Natural killer cell (primary cell): ENCODE results near the gene SETBP1. TPM values are rescaled to one million over a fixed set of nuclear protein-coding genes. Genes with fewer than 3 reads are reported as not detected.

ENCODE experiments used
- ATAC-seq, 3 donors: fragments of 150-1000 bp in 2 of 3; fragments of 200-7000 bp in 1 of 3; cut with Tn5 transposase; 1 replicate in 1 of 3; 2 replicates in 2 of 3; pipeline ENCODE4 v1.10.0; 2021; ENCODE audit warnings: mild to moderate bottlenecking in 2 of 3, moderate library complexity in 2 of 3
- DNase-seq, 2 donors: peaks; one replicate each; pipeline versions ENCODE4 v3.0.0 to v3.0.0-alpha.2; 2013 to 2021; ENCODE audit warnings: mixed read lengths in 1 of 2
- H3K27ac ChIP-seq: one replicate; pipeline ENCODE4 v1.5.1; 2013; ENCODE audit warnings: mild to moderate bottlenecking, low read length
- H3K27me3 ChIP-seq: one replicate; pipeline ENCODE4 v1.6.1; 2013; ENCODE audit warnings: low read length; ENCODE audit not compliant: control insufficient read depth, insufficient read depth
- H3K36me3 ChIP-seq: one replicate; pipeline ENCODE4 v1.6.1; 2013; ENCODE audit warnings: low read length; ENCODE audit not compliant: control insufficient read depth, insufficient read depth
- H3K4me1 ChIP-seq: one replicate; pipeline ENCODE4 v1.6.1; 2013; ENCODE audit warnings: low read length; ENCODE audit not compliant: control insufficient read depth, insufficient read depth
- H3K4me3 ChIP-seq: one replicate; pipeline ENCODE4 v1.5.1; 2013; ENCODE audit warnings: low read length
- H3K9me3 ChIP-seq: one replicate; pipeline ENCODE4 v1.6.1; 2013; ENCODE audit warnings: low read length; ENCODE audit not compliant: control insufficient read depth, insufficient read depth
- H3K27ac Mint-ChIP-seq, 2 donors: one replicate each; pipeline ENCODE4 v1.8.0; 2022; ENCODE audit warnings: mild to moderate bottlenecking in 2 of 2, mixed read lengths in 2 of 2, moderate library complexity in 1 of 2
- H3K27me3 Mint-ChIP-seq, 2 donors: one replicate each; pipeline ENCODE4 v1.8.0; 2022; ENCODE audit warnings: low read depth in 2 of 2, mixed read lengths in 2 of 2
- H3K36me3 Mint-ChIP-seq: one replicate; pipeline ENCODE4 v1.8.0; 2022; ENCODE audit warnings: mixed read lengths
- H3K4me1 Mint-ChIP-seq, 2 donors: one replicate each; pipeline ENCODE4 v1.8.0; 2022; ENCODE audit warnings: mixed read lengths in 2 of 2
- H3K4me3 Mint-ChIP-seq: one replicate; pipeline ENCODE4 v1.8.0; 2022; ENCODE audit warnings: mild to moderate bottlenecking, moderate library complexity, mixed read lengths
- H3K9me3 Mint-ChIP-seq, 2 donors: one replicate each; pipeline ENCODE4 v1.8.0; 2022; ENCODE audit warnings: mixed read lengths in 2 of 2
- CTCF ChIP-seq: fragments of 200-600 bp; IDR thresholded peaks from one replicate; pipeline ENCODE4 v1.8.0; 2022; ENCODE audit warnings: antibody characterized with exemption
- WGBS: methylation state at CpG from one replicate; pipeline ENCODE4 v1.1.7; 2013; ENCODE audit warnings: missing lambda C conversion rate; ENCODE audit not compliant: insufficient coverage; 5-methylcytosine and 5-hydroxymethylcytosine counted together
- intact Hi-C: fragments of 100-400 bp; cut with micrococcal nuclease; formaldehyde crosslinking; loops from one replicate; pipeline ENCODE4 v1.14.2; 2022
- total RNA-seq, 4 donors: library from RNA; stranded (reverse); fragments of 120-200 nt in 1 of 4; gene quantifications; one replicate each; pipeline versions ENCODE4 v1.2.3 to v1.2.4, GENCODE V29; 2013 to 2022

Gene SETBP1
- total RNA-seq, 3 donors from 2014 or later (not counting 1 experiment from before 2014, with no cell fraction given), result 36.0 to 46.6 (median 41.2) TPM

- no peak for TF ChIP-seq CTCF
- Histone ChIP-seq H3K36me3 (no peaks in the 10 kb centered on the region), H3K9me3 (no peaks in the 10 kb centered on the region), H3K27me3 (no peaks in the 10 kb centered on the region), H3K27ac (no peak overlapping the region), H3K4me1 (no peaks in the 10 kb centered on the region), H3K4me3 (no peak overlapping the region)
- Mint-ChIP-seq H3K9me3 (no peaks in the 10 kb centered on the region), H3K4me1 (peaks cover 8 to 13% of the 10 kb centered on the region in 2 donors), H3K27me3 (no peaks in the 10 kb centered on the region), H3K4me3 (no peak overlapping the region), H3K36me3 (no peaks in the 10 kb centered on the region), H3K27ac (no peak overlapping the region)
- intact Hi-C loops, result no loop called here
- WGBS, result 100% methylated on average over 4 of the region's 6 CpGs
- DNase-seq (no peak), ATAC-seq (no peak)
These were observed 244.3 kb downstream of the SETBP1 start for GRCh38 chr18:44924785-44925499.

GRCh38 chr18:44927127-44927849, 246.6 kb downstream of the SETBP1 start:
- DNase-seq, result no peak
- TF ChIP-seq CTCF, result no peak
- intact Hi-C loops, result no loop called here
- WGBS, result 74% methylated on average over 3 of the region's 6 CpGs
- Histone ChIP-seq H3K4me3 (no peak overlapping the region), H3K27ac (no peak overlapping the region), H3K27me3 (no peaks in the 10 kb centered on the region), H3K9me3 (no peaks in the 10 kb centered on the region), H3K4me1 (no peaks in the 10 kb centered on the region), H3K36me3 (no peaks in the 10 kb centered on the region)
- H3K27me3 Mint-ChIP-seq, result no peaks in the 10 kb centered on the region
- peaks cover 0 to 6% of the 10 kb centered on the region in 2 donors for H3K9me3 Mint-ChIP-seq
- no peaks in the 10 kb centered on the region for H3K36me3 Mint-ChIP-seq
- ATAC-seq, result no peak
- no peak overlapping the region for H3K27ac Mint-ChIP-seq
- peaks cover 20 to 22% of the 10 kb centered on the region in 2 donors for H3K4me1 Mint-ChIP-seq
- H3K4me3 Mint-ChIP-seq, result no peak overlapping the region

GRCh38 chr18:44934901-44935300, 254.2 kb downstream of the SETBP1 start:
- Mint-ChIP-seq H3K27ac (no peak overlapping the region), H3K4me3 (no peak overlapping the region), H3K4me1 (peaks cover 30 to 34% of the 10 kb centered on the region in 2 donors), H3K27me3 (no peaks in the 10 kb centered on the region), H3K36me3 (no peaks in the 10 kb centered on the region), H3K9me3 (peaks cover 0 to 9% of the 10 kb centered on the region in 2 donors)
- Histone ChIP-seq H3K27me3 (no peaks in the 10 kb centered on the region), H3K4me3 (no peak overlapping the region), H3K36me3 (no peaks in the 10 kb centered on the region), H3K9me3 (no peaks in the 10 kb centered on the region), H3K4me1 (no peaks in the 10 kb centered on the region), H3K27ac (no peak overlapping the region)
- DNase-seq, result no peak
- no peak for ATAC-seq
- no peak for TF ChIP-seq CTCF
- intact Hi-C loops, result no loop called here
- WGBS, result 75% methylated on average over 2 of the region's 2 CpGs
